HG02759 (cell line): Measurements from ENCODE around the gene ZNF280B.

Experiments used
- ATAC-seq: cut with Tn5 transposase; IDR thresholded peaks from one replicate; pipeline ENCODE4 v1.9.1; 2021; ENCODE audit warnings: mild to moderate bottlenecking, moderate library complexity; ENCODE audit not compliant: unreplicated experiment

Gene ZNF280B, protein sequence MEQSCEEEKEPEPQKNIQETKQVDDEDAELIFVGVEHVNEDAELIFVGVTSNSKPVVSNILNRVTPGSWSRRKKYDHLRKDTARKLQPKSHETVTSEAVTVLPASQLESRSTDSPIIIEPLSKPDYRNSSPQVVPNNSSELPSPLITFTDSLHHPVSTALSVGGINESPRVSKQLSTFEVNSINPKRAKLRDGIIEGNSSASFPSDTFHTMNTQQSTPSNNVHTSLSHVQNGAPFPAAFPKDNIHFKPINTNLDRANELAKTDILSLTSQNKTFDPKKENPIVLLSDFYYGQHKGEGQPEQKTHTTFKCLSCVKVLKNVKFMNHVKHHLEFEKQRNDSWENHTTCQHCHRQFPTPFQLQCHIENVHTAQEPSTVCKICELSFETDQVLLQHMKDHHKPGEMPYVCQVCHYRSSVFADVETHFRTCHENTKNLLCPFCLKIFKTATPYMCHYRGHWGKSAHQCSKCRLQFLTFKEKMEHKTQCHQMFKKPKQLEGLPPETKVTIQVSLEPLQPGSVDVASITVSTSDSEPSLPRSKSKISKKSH

DNA sequence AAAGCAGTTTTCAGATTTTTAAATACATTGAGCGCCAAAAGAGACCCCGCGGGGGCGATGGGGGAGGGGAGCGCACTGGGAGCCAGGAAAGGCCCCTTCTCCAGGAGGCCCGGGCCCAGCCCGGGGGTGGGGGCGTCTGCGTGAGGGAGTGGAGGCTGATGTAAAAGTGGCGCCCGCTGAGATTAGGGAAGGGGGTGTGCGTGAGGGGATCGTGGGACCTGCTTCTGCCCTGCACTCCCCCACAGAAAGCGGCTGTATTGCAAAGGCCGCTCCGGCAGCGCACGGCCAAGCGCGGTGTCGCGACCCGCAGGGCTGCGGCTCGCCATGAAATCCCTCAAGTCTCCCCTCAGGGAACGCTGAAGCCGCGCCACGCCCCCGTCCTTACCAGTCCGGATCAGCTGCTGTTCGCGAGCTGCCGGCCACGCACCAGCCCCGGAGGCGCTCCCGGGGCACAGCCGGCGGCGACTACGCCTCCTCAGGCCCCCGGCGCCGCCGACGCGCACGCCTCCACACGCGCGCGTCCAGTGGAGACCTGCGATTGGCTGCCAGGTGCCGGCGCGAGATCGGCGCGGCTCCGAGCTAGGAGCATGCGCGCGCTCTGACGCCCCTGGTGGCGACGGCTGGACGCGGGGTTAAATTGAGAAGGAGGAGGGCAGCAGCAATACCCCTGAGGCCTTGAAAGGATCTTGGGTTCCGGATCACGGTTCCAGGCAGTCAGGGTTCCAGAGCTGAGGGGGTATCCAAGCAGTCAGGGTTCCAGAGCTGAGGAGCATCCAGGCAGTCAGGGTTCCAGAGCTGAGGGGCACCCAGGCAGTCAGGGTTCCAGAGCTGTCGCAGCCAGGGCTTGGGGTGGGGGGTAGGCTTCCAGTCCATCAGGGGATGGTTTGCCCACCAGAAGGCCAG, at the start of gene ZNF280B:
TSS of gene ZNF280B (minus strand) at position 469 of the 903 bp plus-strand sequence. CDS start 19,344 bp downstream, outside the sequence.
- ATAC-seq = peak; percentile 97

DNA sequence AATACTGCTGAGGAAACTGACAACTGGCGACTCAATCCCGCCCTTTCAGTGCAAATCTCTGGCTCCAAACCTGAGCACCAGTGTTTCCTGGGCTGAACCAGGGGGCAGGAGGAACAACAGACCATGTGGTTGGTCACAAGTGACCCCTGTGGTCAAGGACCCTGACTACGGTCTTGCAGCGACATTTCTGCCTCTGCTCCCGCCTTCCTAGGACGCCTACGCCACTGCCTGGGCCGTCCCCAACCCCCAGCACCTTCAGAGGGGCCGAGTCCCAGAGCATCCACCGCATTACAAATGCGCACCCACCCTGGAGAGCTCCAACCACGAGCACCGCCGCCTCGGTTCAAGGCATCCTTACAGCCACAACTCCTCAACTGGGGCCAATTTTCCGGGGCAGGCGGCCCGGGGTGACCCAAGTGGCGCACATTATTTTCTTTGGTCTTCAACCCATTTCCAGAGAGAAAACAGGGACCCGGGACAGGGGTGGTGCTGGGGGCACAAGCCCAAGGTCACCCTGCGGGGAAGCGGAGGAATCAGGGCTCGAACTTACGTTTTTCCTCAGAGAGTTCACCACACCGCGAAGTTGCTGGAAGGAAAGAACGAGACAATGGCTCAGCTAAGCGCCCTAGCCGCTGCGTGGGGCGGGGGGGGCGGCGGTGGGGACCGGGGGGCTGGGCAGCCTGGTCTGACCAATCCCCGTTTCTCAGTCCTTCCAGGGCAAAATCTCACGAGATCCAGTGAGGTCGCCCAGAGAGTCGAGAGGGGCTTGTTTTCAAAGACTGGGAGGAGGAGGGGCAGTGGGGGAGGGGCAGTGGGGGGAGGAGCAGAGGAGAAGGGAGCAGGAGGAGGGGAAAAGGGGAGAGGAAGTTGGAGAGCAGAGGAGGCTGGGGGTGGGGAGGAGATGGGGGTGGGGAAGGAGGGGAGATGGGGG, 48.7 kb upstream of the ZNF280B start:
- ATAC-seq = no peak

DNA sequence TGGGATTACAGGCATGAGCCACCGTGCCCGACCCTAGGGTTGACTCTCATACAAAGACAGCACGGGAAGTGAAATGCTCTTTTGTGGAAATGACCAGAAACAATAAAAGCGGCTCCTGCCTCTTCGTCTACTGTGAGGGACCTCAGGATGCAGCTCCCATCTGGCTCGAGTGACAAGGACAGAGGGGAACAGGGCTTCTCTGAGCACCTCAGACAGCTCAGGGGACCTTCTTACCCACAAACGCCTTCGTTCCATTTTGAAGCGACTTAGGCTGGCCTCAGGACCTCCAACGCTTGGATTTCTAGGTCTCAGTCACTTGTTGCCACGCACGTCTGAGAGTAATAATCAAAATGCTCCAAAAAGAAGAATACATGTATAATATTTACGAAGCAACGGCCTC, 48.0 kb upstream of the ZNF280B start:
- ATAC-seq = no peak

DNA sequence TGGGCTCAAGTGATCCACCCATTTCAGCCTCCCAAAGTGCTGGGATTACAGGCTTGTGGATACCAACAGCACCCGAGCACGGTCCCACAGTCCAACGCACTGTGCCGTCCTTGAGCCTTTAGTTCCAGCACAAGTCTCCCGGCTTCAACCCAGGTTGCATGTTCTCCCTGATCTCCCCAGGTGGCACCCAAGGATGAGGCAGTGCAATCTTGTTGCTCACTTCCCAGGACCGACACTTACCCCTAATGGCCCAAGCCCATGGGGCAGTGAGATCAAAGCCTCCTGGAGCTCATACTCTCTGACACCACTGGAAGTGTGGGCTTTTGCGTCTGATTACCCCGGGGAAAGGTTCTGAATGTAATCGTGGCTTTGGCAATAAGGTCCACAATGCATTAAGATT, 47.1 kb upstream of the ZNF280B start:
- no peak for ATAC-seq

DNA sequence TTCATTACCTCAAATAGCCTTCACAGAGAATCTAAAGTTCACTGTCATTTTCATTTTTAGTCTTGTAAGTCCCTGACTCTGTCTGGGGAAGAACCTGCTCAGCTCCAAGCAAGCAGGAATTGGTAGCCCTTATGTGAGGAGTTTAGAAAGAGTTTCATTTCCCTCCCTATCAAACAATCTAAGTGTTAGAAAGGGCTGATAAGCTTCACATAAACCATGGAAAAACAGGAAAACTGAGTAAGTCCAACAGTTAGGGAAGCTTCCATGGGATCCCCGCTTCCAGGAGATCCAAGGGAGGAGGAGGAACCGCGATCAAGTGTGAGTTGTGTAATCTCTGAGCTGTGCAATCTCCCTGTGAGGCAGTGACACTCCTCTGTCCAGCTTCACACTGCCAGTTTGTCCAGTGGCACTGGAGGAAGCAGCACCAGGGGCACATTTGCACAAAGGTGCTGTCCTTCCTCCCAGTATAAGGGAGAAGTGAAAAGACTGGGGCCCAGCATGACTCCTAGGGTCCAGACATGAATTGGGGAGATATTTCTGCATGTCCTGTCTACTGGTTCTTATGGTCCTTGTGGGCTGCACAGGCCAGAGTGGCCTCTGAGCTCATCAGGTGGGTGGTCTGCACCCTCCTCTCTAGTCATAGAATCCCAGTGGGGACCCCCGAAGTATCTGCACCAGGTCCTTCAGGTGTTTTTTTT, 46.2 kb upstream of the ZNF280B start:
- no peak for ATAC-seq

DNA sequence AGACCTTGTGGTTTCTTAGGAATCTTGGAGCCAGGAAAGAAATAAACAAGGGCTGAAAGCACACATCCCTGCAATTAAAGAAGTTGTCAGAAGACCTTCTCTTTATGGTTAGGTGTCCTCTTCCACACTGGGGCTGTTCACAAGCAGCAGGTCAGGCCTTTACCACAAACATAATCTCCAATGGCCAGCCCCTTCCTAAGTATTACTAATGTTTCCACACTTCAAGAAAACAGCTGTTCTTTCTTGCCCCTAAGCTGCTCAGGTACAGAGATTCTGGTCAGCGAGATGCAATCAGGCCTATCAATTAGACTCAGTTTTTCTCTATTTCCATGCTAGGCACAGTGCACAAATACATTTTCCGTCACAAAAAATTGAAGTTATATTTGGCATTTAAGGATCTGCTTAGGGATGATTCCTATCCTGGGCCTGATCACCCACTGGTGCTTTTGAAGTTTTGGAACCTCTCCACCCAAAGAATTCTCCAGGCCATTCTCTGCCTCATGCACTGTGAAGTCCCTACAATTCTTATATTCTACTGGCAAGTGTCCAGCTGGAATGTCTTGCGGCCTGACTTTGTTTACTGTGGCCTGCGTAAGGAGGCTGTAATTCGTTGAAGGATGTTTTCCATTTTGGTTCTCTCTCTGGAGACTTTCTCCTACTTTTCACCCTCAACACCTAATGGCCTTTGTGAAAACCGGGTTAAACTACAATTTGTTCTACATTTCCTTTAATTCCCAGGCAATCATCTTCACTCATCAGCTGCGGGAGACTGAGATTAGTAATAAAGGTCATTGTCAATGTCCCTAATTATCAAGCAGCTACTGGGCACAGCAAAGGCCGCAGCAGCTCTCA, 45.4 kb upstream of the ZNF280B start:
- no peak for ATAC-seq

DNA sequence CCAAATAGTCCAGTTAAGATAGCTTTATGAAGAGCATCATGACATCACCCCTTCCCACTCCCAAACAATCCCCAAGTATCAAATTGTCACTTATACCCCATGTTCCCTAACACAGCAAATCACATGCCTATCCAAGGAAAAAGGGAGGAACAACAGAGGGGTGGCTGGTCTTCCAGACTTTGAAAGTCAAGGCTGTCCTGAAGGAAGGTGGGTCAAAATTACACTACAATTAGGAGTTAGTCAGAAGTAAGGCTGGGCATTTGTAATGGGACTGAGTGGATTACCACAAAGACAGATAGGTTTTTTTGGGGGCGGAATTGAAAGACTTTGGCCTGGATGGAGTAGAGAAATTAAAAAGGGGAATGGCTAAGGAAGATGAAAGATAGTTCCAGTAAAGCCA, 44.6 kb upstream of the ZNF280B start:
- no peak for ATAC-seq

DNA sequence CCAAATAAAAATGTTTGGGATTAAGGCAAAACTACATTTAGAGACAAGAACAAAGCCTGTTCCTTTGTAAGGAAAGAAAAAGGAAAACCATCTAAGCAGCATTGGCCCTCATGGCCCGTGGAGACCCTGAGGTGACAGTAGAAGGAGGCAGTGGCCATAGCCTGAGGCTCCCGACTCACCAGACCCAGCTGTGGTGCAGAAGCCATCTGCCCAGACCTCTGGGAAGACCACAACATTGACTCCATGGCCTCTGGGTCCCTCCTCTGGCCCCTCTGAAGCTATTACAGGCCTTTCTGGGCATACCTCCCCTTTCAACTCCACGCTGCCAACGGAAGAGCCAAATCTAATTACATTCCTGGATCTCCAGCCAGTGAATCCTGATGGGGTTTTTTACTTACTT, 44.1 kb upstream of the ZNF280B start:
- ATAC-seq = no peak

DNA sequence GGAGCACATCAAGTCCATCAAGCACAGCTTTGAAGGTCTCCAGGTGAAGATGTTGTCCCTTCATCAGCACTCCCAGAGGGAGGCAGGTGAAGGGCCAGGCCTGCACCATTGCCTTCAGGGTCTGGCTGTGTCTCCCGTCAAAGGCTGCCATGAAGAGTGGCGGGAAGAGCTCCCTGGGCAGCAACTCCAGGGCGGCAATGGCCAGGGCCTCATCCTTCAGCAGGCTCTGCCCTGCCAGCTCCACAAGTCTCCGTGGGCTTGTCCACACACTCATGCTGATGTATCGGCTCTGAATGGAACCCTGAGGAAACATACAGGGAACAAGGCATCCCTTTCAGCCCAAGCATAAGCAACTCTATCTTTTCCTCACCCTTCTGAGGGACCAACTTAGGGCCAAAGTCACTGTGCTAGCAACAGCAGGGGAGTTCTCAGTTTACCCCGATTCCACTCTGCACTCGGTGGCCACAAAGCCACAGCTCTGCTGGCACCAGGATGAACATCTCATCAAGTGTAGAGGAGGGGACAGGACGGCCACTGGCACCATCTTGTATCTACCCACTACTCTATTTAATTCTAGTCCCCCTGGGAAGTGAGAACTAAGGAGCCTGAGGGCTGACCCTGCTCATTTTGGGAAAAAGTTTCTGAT, 42.4 kb upstream of the ZNF280B start:
- ATAC-seq = no peak

DNA sequence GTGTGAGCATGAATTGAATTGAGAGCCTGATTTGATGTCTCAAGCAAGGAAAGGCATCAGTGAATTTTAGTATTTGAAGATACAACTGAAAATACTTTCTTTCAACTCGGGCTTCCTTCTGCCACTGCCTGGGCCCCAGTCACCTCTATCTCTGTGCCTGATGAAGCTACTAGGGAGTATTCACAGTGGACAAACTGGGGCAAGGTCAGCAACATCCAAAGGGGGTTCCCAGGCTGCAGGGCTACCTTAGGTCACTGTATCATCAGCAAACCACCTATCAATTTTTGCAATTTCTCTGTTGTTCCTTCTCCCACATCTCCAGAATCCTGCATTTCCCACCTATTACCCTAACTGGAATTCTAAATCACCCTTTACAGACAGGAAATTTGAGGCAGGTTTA, 40.4 kb upstream of the ZNF280B start:
- no peak for ATAC-seq

DNA sequence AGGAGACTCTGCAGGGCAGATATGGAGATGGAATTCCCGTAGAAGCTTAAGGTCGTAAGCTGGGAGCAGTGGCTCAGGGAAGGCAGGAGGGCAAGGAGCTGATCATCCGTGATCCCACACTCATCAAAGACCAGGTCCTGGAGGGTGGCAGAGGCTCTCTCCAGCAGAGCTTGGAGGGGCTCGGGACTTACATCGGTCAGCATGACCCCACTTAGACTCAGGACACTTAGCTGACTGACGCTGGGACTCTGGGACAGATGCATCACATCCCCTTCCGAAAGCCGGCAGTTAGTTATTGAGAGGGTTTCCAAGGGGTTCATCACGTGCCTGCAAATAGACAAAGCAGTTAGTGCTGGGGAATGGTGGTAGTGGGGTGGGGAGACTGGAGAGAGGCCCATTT, 39.8 kb upstream of the ZNF280B start:
- ATAC-seq = no peak

DNA sequence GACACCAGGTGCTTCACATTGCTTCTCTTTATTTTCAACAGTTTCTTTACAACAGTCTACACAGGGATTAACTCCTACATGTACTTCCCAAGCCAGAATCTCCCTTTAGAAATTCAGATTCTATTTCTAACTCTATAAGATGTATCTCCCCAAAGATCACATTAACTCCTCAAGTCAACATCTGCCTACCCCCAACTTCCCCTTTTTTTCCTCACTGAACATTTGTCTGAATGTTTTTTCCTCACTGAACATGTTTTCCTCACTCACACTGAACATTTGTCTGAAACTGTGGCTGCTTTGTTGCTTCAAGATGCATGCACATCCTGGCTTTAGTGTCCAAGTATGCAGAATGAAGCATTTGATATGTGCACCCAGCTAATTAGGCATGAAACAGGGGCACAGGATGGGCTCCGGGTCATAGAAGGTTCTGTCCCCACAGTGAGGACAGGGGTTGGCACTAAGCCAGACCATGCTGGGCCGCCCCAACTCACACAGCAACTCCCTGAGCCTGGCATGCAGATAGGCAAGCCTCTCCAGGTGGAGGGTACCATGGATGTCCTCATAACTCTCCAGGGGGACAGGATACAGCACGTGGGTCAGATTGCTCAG, 39.3 kb upstream of the ZNF280B start:
- no peak for ATAC-seq

DNA sequence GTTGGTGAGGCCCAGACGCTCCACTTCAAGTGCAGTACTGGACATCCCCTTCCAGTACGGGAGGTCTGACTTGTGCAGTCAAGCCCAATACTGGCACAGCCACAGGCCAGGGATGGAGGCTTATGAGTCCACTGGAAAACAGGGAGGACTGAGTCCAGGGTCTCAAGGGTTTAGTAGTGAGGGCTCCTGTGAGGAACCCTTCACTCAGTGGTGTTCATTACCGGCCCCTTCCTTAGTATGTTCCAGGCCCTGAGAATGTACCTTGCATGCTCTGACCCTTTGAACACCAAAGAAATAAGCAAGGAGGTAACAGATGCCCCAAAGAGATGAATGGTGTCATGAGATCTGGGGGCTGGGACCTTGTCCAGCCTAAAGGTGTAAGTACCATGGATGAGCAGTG, 38.7 kb upstream of the ZNF280B start:
- no peak for ATAC-seq

DNA sequence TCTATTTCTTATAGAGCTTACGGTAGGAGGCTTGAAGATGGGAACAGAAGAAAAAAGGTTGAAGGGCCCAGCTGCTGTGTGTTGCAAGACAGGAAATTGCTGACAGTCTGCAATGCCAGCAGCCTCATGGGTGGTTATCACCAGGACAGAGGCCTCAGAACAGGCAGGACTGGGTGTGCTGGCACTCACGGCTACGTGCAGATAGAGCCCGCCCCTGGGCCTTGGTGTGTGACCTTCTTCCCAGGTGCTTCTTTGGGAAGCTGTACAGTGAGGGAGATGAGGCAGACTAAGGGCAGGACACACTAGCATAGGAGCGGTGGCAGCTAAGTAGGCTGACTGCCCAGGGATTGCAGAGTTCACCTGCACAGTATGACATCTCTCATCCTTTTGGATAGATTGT, 37.9 kb upstream of the ZNF280B start:
- ATAC-seq = no peak

DNA sequence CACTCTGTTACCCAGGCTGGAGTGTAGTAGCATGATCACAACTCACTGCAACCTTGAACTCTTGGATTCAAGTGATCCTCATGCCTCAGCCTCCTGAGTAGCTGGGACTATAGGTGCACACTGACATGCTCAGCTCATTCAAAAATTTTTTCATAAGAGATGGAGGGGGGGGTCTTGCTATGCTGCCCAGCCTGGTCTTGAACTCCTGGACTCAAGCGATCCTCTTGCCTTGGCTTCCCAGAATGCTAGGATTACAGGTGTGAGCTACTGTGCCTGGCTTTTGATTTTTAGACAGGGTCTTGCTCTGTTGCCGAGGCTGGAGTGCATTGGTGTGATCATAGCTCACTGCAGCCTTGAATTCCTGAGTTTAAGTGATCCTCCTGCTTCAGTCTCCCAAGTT, 36.5 kb upstream of the ZNF280B start:
- no peak for ATAC-seq

DNA sequence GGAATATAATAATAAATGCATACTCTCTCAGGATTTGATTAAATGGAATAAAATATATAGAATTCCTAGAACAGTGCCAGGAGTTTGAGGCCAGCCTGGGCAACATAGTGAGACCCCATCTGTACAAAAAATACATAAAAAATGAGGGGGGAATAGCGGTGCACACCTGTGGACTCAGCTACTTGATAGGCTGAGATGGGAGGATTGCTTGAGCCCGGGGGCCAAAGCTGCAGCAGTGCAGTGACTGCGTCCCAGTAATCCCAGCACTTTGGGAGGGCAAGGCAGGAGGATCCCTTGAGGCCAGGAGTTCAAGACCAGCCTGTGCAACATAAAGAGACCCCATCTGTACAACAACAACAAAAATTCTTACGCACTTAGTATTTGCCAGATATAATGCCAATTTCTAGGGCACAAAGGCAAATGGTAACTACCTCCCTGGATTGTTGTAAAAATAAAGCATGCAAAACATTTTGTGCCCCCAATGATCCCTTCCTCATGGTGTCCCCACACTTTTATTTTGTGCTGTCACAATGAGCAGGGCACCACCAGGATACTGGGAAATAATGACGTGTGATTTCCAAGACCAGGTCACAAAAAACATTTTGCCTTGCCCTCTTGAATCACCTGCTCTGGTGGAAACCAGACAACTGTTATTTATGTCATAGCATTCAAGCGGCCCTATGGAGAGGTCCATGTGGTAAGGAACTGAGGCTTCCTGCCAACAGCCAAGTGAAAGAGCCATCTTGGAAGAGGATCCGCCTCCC, 29.9 kb upstream of the ZNF280B start:
- ATAC-seq = no peak

DNA sequence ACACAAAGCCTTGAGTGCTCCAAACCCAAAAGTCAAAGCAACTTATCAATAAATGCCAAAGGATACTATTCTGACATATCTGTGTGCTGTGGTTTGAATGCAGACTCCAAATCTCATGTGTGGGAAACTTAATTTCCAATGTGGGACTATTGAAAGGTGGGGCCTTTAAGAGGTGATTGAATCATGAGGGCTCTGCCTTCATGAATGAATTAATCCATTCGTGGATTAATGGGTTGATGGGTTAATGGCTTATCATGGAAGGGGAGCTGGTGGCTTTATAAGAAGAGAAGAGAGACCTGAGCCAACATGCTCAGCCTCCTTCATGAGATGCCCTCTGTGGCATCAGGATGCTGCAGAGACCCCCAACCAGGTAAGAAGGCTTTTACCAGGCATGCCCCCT, 28.4 kb upstream of the ZNF280B start:
- ATAC-seq = no peak
